ENCODE results near the gene MFF. TPM values are rescaled to one million over a fixed set of nuclear protein-coding genes. Genes with fewer than 3 reads are reported as not detected.

Gene MFF
- polyA plus RNA-seq, 3 donors = 39.4 to 100 (median 91.7) TPM

DNA sequence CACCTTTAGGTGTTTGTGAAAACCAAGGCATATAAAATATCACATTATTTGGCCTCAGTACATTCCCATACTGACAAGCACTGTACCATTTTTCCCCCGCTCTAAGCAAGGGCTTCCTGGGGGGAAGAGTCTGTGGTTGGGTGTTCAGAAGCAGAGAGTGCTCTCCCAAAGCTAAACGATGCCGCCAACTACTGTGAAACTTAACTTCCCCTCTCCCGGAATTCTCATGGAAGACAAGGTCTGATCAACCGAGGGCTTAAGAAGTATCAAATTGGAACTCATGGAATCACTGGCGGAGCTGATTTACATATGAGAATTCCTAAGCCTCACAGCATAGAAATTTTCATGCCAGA, 433 bp upstream of the MFF start:
- Histone ChIP-seq H3K4me1 (ENCODE audit: control insufficient read depth in 1 of 2, insufficient read depth in 2 of 2, low read length in 2 of 2) (peaks cover 17 to 28% of the 10 kb centered on the region in 2 donors), H2AFZ (ENCODE audit: insufficient read depth, low read depth, low read length, poor library complexity, severe bottlenecking) (peak overlapping the region; percentile 98), H3K79me2 (ENCODE audit: insufficient read depth, low read length) (peaks cover 44% of the 10 kb centered on the region), H3K27ac (ENCODE audit: low read depth in 1 of 2, low read length in 2 of 2) (peak overlapping the region in 1 of 2 donors; percentile 83), H4K20me1 (ENCODE audit: insufficient read depth, low read length) (peaks cover 9% of the 10 kb centered on the region), H3K9me3 (replicated peaks in 1 of 2; ENCODE audit: control insufficient read depth in 1 of 2, insufficient read depth in 1 of 2, low read length in 2 of 2) (peaks cover 0 to 9% of the 10 kb centered on the region in 2 donors), H3K4me2 (replicated peaks; ENCODE audit: extremely low read depth, low read length, poor library complexity, severe bottlenecking) (peak overlapping the region; percentile 99), H3K27me3 (ENCODE audit: control insufficient read depth in 2 of 2, insufficient read depth in 2 of 2, low read length in 2 of 2) (no peaks in the 10 kb centered on the region), H3K9ac (ENCODE audit: insufficient read depth, low read length, poor library complexity, severe bottlenecking) (peak overlapping the region; percentile 94), H3K36me3 (replicated peaks in 1 of 2; ENCODE audit: control insufficient read depth in 1 of 2, insufficient read depth in 2 of 2, low read length in 2 of 2) (peaks cover 4 to 12% of the 10 kb centered on the region in 2 donors), H3K4me3 (replicated peaks in 1 of 3; ENCODE audit: low read depth in 2 of 3, low read length in 3 of 3) (peak overlapping the region; percentile 76 to 88 (median 87))
- peaks cover 16 to 17% of the 10 kb centered on the region in 2 donors for H3K36me3 Mint-ChIP-seq
- H3K4me1 Mint-ChIP-seq = peaks cover 29% of the 10 kb centered on the region
- intact Hi-C loops (cut with micrococcal nuclease) = no loop called here
- H3K27me3 Mint-ChIP-seq (ENCODE audit: low read depth in 3 of 3) = peaks cover 2 to 5% (median 3%) of the 10 kb centered on the region in 3 donors
- peaks cover 13 to 22% (median 16%) of the 10 kb centered on the region in 7 donors for H3K9me3 Mint-ChIP-seq
- peak overlapping the region; percentile 91 to 95 for H3K4me3 Mint-ChIP-seq
- H3K27ac Mint-ChIP-seq = peak overlapping the region in 6 of 7 donors; percentile 42 to 88 (median 78)
- WGBS (ENCODE audit: insufficient coverage) = 0% methylated on average over 1 of the region's 6 CpGs
- no peak for DNase-seq
- TF ChIP-seq, protein P1, sequence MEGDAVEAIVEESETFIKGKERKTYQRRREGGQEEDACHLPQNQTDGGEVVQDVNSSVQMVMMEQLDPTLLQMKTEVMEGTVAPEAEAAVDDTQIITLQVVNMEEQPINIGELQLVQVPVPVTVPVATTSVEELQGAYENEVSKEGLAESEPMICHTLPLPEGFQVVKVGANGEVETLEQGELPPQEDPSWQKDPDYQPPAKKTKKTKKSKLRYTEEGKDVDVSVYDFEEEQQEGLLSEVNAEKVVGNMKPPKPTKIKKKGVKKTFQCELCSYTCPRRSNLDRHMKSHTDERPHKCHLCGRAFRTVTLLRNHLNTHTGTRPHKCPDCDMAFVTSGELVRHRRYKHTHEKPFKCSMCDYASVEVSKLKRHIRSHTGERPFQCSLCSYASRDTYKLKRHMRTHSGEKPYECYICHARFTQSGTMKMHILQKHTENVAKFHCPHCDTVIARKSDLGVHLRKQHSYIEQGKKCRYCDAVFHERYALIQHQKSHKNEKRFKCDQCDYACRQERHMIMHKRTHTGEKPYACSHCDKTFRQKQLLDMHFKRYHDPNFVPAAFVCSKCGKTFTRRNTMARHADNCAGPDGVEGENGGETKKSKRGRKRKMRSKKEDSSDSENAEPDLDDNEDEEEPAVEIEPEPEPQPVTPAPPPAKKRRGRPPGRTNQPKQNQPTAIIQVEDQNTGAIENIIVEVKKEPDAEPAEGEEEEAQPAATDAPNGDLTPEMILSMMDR (IDR thresholded peaks at IDR 0.05) = no peak

DNA sequence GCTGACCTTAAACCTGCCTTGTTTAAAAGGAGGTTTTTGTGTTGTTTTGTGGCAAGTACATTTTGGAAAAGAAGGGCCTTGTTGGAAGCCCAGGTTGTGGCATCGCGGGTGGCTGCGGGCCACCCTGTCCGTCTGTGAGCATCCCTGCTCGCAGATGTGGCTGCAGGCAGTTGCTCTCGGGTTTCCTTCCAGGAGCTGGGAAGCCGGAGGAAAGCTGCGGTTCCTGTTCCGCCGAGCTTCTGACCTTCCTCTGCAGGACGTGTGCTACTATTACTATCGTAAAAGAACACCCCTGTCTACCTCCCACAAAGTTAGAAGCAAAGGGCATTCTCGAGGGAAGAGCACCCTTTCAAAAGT, 766 bp downstream of the MFF start:
- Histone ChIP-seq H3K27me3 (ENCODE audit: control insufficient read depth in 2 of 2, insufficient read depth in 2 of 2, low read length in 2 of 2) (no peaks in the 10 kb centered on the region), H3K36me3 (replicated peaks in 1 of 2; ENCODE audit: control insufficient read depth in 1 of 2, insufficient read depth in 2 of 2, low read length in 2 of 2) (peaks cover 13 to 22% of the 10 kb centered on the region in 2 donors), H3K4me1 (ENCODE audit: control insufficient read depth in 1 of 2, insufficient read depth in 2 of 2, low read length in 2 of 2) (peaks cover 17 to 28% of the 10 kb centered on the region in 2 donors), H3K79me2 (ENCODE audit: insufficient read depth, low read length) (peaks cover 54% of the 10 kb centered on the region), H3K27ac (ENCODE audit: low read depth in 1 of 2, low read length in 2 of 2) (peak overlapping the region; percentile 30 to 83), H3K4me2 (replicated peaks; ENCODE audit: extremely low read depth, low read length, poor library complexity, severe bottlenecking) (peak overlapping the region; percentile 99), H4K20me1 (ENCODE audit: insufficient read depth, low read length) (peaks cover 9% of the 10 kb centered on the region), H2AFZ (ENCODE audit: insufficient read depth, low read depth, low read length, poor library complexity, severe bottlenecking) (peak overlapping the region; percentile 98), H3K9ac (ENCODE audit: insufficient read depth, low read length, poor library complexity, severe bottlenecking) (peak overlapping the region; percentile 94), H3K4me3 (replicated peaks in 1 of 3; ENCODE audit: low read depth in 2 of 3, low read length in 3 of 3) (peak overlapping the region; percentile 76 to 88 (median 87)), H3K9me3 (replicated peaks in 1 of 2; ENCODE audit: control insufficient read depth in 1 of 2, insufficient read depth in 1 of 2, low read length in 2 of 2) (peaks cover 0 to 7% of the 10 kb centered on the region in 2 donors)
- 0% methylated on average over 6 of the region's 13 CpGs for WGBS (ENCODE audit: insufficient coverage)
- Mint-ChIP-seq H3K36me3 (peaks cover 21 to 23% of the 10 kb centered on the region in 2 donors), H3K4me1 (peaks cover 29% of the 10 kb centered on the region), H3K27me3 (ENCODE audit: low read depth in 3 of 3) (peaks cover 2 to 3% (median 3%) of the 10 kb centered on the region in 3 donors), H3K9me3 (peaks cover 12 to 22% (median 15%) of the 10 kb centered on the region in 7 donors), H3K4me3 (peak overlapping the region; percentile 91 to 95), H3K27ac (peak overlapping the region in 6 of 7 donors; percentile 78 to 93 (median 90))
- DNase-seq = peak; percentile 4 to 27 (median 14)
- intact Hi-C loops (cut with micrococcal nuclease) = loop anchor here in 1 of 2 donors (5.0 kb wide), 1 partner anchor 46 kb away; no protein-coding TSS in a partner anchor
- TF ChIP-seq, protein P1 (IDR thresholded peaks at IDR 0.05) = no peak

All from CD14-positive monocyte (primary cell).